Activated T-cell treated with anti-CD3 and anti-CD28 coated beads for 48 hours (primary cell): ENCODE measurements around the gene IFT20.
"Not testable (repeated sequence)": the region's sequence is repeated elsewhere in the genome, so short reads cannot be mapped to it uniquely, and the experiment has no call there.

Experiments used
- DNase-seq: peaks from one replicate; pipeline ENCODE4 v3.0.0-alpha.2; 2020; ENCODE audit warnings: low read depth

IFT20 gene

GRCh38 chr17:28364665-28365363 is 29.5 kb upstream of the IFT20 start, which contains the start of gene SEBOX:
TSS of gene SEBOX (minus strand) at chr17:28365199. CDS start at chr17:28365151, 48 bp downstream.
- no peak for DNase-seq

- no peak for DNase-seq
Measured at GRCh38 chr17:28363776-28364650, 28.7 kb upstream of the IFT20 start.

- no peak for DNase-seq
Measured at GRCh38 chr17:28363186-28363585, 27.9 kb upstream of the IFT20 start.

- DNase-seq = no peak
Measured at GRCh38 chr17:28357901-28358197, 22.6 kb upstream of the IFT20 start.

GRCh38 chr17:28357061-28357900 is 22.0 kb upstream of the IFT20 start, which contains the start of gene POLDIP2:
TSS of gene POLDIP2 (minus strand) at chr17:28357527. CDS start at chr17:28357448, 79 bp downstream.
- DNase-seq = peak; percentile 97

GRCh38 chr17:28350271-28350670 is 15.0 kb upstream of the IFT20 start:
- DNase-seq = no peak

- DNase-seq = no peak
Measured at GRCh38 chr17:28348979-28349378, 13.7 kb upstream of the IFT20 start.

GRCh38 chr17:28347261-28347891 is 12.1 kb upstream of the IFT20 start:
- DNase-seq = no peak

- no peak for DNase-seq
Measured at GRCh38 chr17:28346746-28347246, 11.5 kb upstream of the IFT20 start.

GRCh38 chr17:28346199-28346580 is 10.9 kb upstream of the IFT20 start:
- DNase-seq = no peak

- no peak for DNase-seq
Measured at GRCh38 chr17:28345419-28346198, 10.3 kb upstream of the IFT20 start.

- no peak for DNase-seq
Measured at GRCh38 chr17:28344435-28344901, 9.2 kb upstream of the IFT20 start.

- DNase-seq = no peak
Measured at GRCh38 chr17:28344011-28344410, 8.7 kb upstream of the IFT20 start.

GRCh38 chr17:28343491-28343932 is 8.2 kb upstream of the IFT20 start:
- no peak for DNase-seq

- DNase-seq = no peak
Measured at GRCh38 chr17:28342313-28342712, 7.0 kb upstream of the IFT20 start.

GRCh38 chr17:28341516-28341915 is 6.2 kb upstream of the IFT20 start:
- DNase-seq = no peak

GRCh38 chr17:28340374-28340773 is 5.1 kb upstream of the IFT20 start:
- DNase-seq = no peak

GRCh38 chr17:28339431-28339830 is 4.2 kb upstream of the IFT20 start:
- DNase-seq = no peak

- DNase-seq = not testable (repeated sequence)
Measured at GRCh38 chr17:28338769-28339212, 3.5 kb upstream of the IFT20 start.

- DNase-seq = no peak
Measured at GRCh38 chr17:28338056-28338768, 2.9 kb upstream of the IFT20 start.
